DOHH2 (cell line): ENCODE measurements around the gene PLCXD3.

Source experiments
- H3F3A ChIP-seq: fragments of 200-600 bp; sonication (generic), shearing (Covaris generic); 2 replicates; pipeline ENCODE4 v1.6.0; 2016; ENCODE audit warnings: antibody characterized with exemption, mild to moderate bottlenecking; ENCODE audit not compliant: control insufficient read depth, insufficient read depth
- H3K27ac ChIP-seq: fragments of 200-600 bp; sonication (generic); 2 replicates; pipeline ENCODE4 v1.5.1; 2014; ENCODE audit warnings: low read depth, mild to moderate bottlenecking, low read length, moderate library complexity
- H3K27me3 ChIP-seq: fragments of 200-600 bp; sonication (generic); 2 replicates; pipeline ENCODE4 v1.6.1; 2014; ENCODE audit warnings: mild to moderate bottlenecking, low read length, mixed read lengths; ENCODE audit not compliant: control insufficient read depth
- H3K36me3 ChIP-seq: fragments of 200-600 bp; sonication (generic); 2 replicates; pipeline ENCODE4 v1.6.1; 2014; ENCODE audit warnings: mild to moderate bottlenecking, low read length, moderate library complexity, mixed read lengths; ENCODE audit not compliant: control insufficient read depth
- H3K4me1 ChIP-seq: fragments of 200-600 bp; sonication (generic); 2 replicates; pipeline ENCODE4 v1.6.1; 2014; ENCODE audit warnings: mild to moderate bottlenecking, low read length, mixed read lengths; ENCODE audit not compliant: control insufficient read depth
- H3K4me2 ChIP-seq: fragments of 200-600 bp; sonication (generic); 2 replicates; pipeline ENCODE4 v1.6.0; 2014; ENCODE audit warnings: mild to moderate bottlenecking, low read length, moderate library complexity
- H3K4me3 ChIP-seq: fragments of 200-600 bp; sonication (generic); 2 replicates; pipeline ENCODE4 v1.5.1; 2014; ENCODE audit warnings: mild to moderate bottlenecking, low read length, mixed read lengths
- H3K79me2 ChIP-seq: fragments of 200-600 bp; sonication (generic); 2 replicates; pipeline ENCODE4 v1.6.1; 2014; ENCODE audit warnings: mild to moderate bottlenecking, low read length, mixed read lengths; ENCODE audit not compliant: control insufficient read depth
- H3K9me2 ChIP-seq: fragments of 200-600 bp; sonication (generic); replicated peaks from 2 replicates; pipeline ENCODE4 v1.6.1; 2014; ENCODE audit warnings: mild to moderate bottlenecking, low read length, mixed read lengths; ENCODE audit not compliant: control insufficient read depth
- H3K9me3 ChIP-seq: fragments of 200-600 bp; sonication (generic); 2 replicates; pipeline ENCODE4 v1.6.1; 2014; ENCODE audit warnings: antibody characterized with exemption, low read length, mixed read lengths; ENCODE audit not compliant: control insufficient read depth, insufficient read depth
- H4K20me1 ChIP-seq: fragments of 200-600 bp; sonication (generic); 2 replicates; pipeline ENCODE4 v1.6.0; 2014; ENCODE audit warnings: low read depth, mild to moderate bottlenecking, antibody characterized with exemption, low read length, moderate library complexity; ENCODE audit not compliant: control insufficient read depth, insufficient read depth
- EZH2phosphoT487 ChIP-seq: fragments of 200-600 bp; sonication (generic); IDR thresholded peaks from 2 replicates; pipeline ENCODE4 v1.6.1; 2017; ENCODE audit warnings: borderline replicate concordance, mild to moderate bottlenecking, antibody characterized with exemption, low read length, moderate library complexity, mixed read lengths
- TF ChIP-seq, protein P1 (sequence below): fragments of 200-600 bp; sonication (generic); IDR thresholded peaks from one replicate; pipeline ENCODE4 v1.5.1; 2014; ENCODE audit warnings: antibody characterized with exemption, mild to moderate bottlenecking, low read depth, low read length; ENCODE audit not compliant: poor library complexity, severe bottlenecking

Gene PLCXD3

DNA sequence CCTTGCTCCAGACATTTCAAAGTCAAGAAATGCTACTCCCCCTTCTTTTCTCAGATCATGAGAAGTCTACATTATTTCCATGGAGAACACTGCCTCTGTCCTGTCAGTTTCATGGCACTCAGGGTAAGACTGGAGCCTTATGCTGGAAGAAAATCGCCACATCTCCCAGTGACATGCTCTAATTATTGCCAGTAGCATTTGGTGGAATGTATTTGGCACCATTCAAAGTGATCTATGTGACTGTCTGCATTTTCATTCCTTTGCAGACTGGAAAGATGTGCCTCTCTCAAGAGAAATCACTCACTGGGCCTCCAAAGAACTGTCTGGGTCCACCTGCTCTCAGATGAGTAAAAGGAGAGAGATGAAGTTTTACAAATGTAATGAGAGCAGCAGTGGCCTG is 840 bp upstream of the PLCXD3 start:
- Histone ChIP-seq H3K4me2 (no peak overlapping the region), H3F3A (no peaks in the 10 kb centered on the region), H3K27ac (no peak overlapping the region), H4K20me1 (no peaks in the 10 kb centered on the region), H3K9me3 (no peaks in the 10 kb centered on the region), H3K4me3 (no peak overlapping the region), H3K36me3 (no peaks in the 10 kb centered on the region), H3K9me2 (no peaks in the 10 kb centered on the region), H3K27me3 (no peaks in the 10 kb centered on the region), H3K79me2 (no peaks in the 10 kb centered on the region), H3K4me1 (no peaks in the 10 kb centered on the region)
- TF ChIP-seq EZH2phosphoT487 = no peak
- TF ChIP-seq, protein P1, sequence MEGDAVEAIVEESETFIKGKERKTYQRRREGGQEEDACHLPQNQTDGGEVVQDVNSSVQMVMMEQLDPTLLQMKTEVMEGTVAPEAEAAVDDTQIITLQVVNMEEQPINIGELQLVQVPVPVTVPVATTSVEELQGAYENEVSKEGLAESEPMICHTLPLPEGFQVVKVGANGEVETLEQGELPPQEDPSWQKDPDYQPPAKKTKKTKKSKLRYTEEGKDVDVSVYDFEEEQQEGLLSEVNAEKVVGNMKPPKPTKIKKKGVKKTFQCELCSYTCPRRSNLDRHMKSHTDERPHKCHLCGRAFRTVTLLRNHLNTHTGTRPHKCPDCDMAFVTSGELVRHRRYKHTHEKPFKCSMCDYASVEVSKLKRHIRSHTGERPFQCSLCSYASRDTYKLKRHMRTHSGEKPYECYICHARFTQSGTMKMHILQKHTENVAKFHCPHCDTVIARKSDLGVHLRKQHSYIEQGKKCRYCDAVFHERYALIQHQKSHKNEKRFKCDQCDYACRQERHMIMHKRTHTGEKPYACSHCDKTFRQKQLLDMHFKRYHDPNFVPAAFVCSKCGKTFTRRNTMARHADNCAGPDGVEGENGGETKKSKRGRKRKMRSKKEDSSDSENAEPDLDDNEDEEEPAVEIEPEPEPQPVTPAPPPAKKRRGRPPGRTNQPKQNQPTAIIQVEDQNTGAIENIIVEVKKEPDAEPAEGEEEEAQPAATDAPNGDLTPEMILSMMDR = no peak

DNA sequence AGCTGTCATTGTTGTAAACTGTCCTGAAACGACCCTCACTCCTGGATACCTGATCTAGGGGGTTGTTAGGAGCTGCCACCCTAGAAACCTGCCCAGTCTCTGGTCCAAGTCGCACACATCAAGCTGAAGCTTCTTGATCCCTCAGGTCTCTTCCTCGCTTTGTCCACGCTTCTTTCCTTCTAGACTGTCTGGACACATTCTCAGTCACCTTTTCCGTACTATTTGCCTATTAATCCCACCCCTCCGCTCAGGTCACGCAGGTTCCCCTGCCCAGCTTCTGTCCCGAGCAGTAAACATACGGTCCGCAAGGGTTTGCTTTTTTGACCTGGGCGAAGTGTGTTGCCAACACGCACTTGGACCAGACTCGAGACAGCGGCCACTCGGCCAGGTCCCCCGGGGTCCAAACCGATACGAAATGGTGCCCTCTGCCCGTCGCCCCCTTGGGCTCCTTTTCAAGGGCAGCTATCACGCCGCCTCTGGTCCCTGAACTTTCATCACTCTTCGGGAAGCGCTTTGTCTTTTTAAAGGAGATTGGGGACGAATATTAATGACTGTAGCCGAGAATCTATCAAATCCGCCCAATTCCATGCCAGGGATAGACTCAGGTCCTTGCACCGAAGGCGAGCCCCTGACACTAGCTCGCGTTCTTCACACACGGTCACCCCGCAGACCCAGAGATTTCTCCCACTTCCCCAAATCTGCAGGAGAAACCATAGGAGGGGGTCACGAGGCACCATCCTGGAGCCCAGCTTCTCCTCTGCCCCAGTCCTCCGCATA is 814 bp downstream of the PLCXD3 start:
- Histone ChIP-seq H3K4me2 (no peak overlapping the region), H3K36me3 (no peaks in the 10 kb centered on the region), H3K27me3 (no peaks in the 10 kb centered on the region), H3F3A (no peaks in the 10 kb centered on the region), H3K79me2 (no peaks in the 10 kb centered on the region), H3K27ac (no peak overlapping the region), H3K9me2 (no peaks in the 10 kb centered on the region), H3K9me3 (no peaks in the 10 kb centered on the region), H3K4me3 (no peak overlapping the region), H3K4me1 (no peaks in the 10 kb centered on the region), H4K20me1 (no peaks in the 10 kb centered on the region)
- TF ChIP-seq, protein P1 = no peak
- no peak for TF ChIP-seq EZH2phosphoT487

- Histone ChIP-seq H3K27ac (no peak overlapping the region), H3K9me3 (no peaks in the 10 kb centered on the region), H4K20me1 (no peaks in the 10 kb centered on the region), H3K4me2 (no peak overlapping the region), H3K27me3 (no peaks in the 10 kb centered on the region), H3F3A (no peaks in the 10 kb centered on the region), H3K9me2 (no peaks in the 10 kb centered on the region), H3K4me1 (no peaks in the 10 kb centered on the region), H3K4me3 (no peak overlapping the region), H3K79me2 (no peaks in the 10 kb centered on the region), H3K36me3 (no peaks in the 10 kb centered on the region)
- TF ChIP-seq, protein P1 = no peak
Measured at GRCh38 chr5:41508696-41509398, 1.6 kb downstream of the PLCXD3 start.
